A549 treated with AZD2906 at 1 μM for 4 hours (cell line): ENCODE data around the gene CCPG1. TPM values are rescaled to one million over a fixed set of nuclear protein-coding genes. Genes with fewer than 3 reads are reported as not detected.

Experiments
- total RNA-seq: library from RNA; stranded (reverse); fragments of 200-300 nt; extraction: Qiagen RNA extraction; gene quantifications from 5 replicates; pipeline ENCODE4 v1.2.3, GENCODE V29; 2022

The CCPG1 gene, protein sequence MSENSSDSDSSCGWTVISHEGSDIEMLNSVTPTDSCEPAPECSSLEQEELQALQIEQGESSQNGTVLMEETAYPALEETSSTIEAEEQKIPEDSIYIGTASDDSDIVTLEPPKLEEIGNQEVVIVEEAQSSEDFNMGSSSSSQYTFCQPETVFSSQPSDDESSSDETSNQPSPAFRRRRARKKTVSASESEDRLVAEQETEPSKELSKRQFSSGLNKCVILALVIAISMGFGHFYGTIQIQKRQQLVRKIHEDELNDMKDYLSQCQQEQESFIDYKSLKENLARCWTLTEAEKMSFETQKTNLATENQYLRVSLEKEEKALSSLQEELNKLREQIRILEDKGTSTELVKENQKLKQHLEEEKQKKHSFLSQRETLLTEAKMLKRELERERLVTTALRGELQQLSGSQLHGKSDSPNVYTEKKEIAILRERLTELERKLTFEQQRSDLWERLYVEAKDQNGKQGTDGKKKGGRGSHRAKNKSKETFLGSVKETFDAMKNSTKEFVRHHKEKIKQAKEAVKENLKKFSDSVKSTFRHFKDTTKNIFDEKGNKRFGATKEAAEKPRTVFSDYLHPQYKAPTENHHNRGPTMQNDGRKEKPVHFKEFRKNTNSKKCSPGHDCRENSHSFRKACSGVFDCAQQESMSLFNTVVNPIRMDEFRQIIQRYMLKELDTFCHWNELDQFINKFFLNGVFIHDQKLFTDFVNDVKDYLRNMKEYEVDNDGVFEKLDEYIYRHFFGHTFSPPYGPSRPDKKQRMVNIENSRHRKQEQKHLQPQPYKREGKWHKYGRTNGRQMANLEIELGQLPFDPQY
- total RNA-seq = 33.8 to 43.6 TPM (median 39.4 TPM) in 5 replicates

GRCh38 chr15:55408012-55408928 is at the start of gene CCPG1, which contains the start of gene PIERCE2:
Gene CCPG1 (minus strand): TSS chr15:55408359. CDS start chr15:55389424, 18,935 bp downstream.
Gene PIERCE2 (plus strand): TSS chr15:55408495. CDS start chr15:55408769, 274 bp downstream.

DNA sequence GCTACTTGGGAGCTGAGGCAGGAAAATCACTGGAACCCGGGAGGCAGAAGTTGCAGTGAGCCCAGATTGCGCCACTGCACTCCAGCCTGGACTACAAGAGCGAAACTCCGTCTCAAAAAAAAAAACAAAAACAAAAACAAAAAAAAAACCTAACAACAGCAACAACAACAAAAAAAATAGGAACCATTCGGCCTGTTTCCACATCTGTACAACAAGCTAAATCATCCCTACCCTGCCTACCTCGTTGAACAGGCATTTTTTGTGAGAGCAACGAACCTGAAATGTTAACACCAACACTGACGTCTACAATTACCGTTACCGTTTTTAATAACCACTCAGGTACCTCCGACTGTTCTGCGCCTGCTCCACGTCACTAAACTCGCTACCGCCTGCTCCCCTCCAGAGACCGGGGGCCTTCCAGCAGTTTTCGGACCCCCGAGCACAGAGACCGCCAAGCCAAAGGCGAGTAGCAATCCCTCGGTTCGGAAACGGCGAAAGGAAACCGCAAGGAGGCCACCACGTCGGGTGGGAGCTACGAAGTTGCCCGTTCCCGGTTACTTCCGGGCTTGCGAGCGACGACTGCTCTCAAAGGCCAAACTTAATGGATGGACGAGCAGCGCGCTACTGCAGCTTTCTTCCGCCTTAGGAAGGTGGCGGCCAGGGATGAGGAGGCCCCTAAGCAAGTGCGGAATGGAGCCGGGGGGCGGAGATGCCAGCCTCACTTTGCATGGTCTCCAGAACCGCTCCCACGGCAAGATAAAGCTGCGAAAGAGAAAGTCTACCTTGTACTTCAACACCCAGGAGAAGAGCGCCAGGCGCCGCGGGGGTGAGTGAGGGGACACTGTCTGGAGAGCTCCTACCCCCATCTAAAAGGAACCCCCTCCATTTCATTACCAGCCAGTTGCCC is 89.3 kb downstream of the CCPG1 start, which contains the start of the genes PIGB and PIGBOS1:
Gene PIGB, plus strand, starts transcription at position 635 of the 907 bp plus-strand sequence. Its CDS starts 29 bp downstream, at position 664.
Gene PIGBOS1, minus strand, starts transcription at position 536 of the 907 bp plus-strand sequence. CDS start 1,331 bp downstream, outside the sequence.

Other genes with a start within 250 kb of the CCPG1 start
- gene RSL24D1, start 211.4 kb downstream of the CCPG1 start, total RNA-seq = 92.5 to 105 TPM (median 93.8 TPM) in 5 replicates
- 9.2 to 13.8 TPM (median 11.1 TPM) in 5 replicates for gene RAB27A, start 118.5 kb downstream of the CCPG1 start, total RNA-seq
- gene PIGBOS1, start 89.2 kb downstream of the CCPG1 start, total RNA-seq = 22.3 to 30.5 TPM (median 26.8 TPM) in 5 replicates
- 10.5 to 15.1 TPM (median 12.0 TPM) in 5 replicates for gene PIGB, start 89.1 kb downstream of the CCPG1 start, total RNA-seq
- gene PIERCE2, start 136 bp upstream of the CCPG1 start, total RNA-seq = 3.9 to 4.8 TPM (median 4.1 TPM) in 5 replicates
- 8.0 to 9.8 TPM (median 8.2 TPM) in 5 replicates for gene DNAAF4, start 99.9 kb upstream of the CCPG1 start, total RNA-seq
- gene PYGO1, start 180.0 kb upstream of the CCPG1 start, total RNA-seq = 5.9 to 8.2 TPM (median 6.5 TPM) in 5 replicates